Measurements from ENCODE around the gene SLC37A2.

DNA sequence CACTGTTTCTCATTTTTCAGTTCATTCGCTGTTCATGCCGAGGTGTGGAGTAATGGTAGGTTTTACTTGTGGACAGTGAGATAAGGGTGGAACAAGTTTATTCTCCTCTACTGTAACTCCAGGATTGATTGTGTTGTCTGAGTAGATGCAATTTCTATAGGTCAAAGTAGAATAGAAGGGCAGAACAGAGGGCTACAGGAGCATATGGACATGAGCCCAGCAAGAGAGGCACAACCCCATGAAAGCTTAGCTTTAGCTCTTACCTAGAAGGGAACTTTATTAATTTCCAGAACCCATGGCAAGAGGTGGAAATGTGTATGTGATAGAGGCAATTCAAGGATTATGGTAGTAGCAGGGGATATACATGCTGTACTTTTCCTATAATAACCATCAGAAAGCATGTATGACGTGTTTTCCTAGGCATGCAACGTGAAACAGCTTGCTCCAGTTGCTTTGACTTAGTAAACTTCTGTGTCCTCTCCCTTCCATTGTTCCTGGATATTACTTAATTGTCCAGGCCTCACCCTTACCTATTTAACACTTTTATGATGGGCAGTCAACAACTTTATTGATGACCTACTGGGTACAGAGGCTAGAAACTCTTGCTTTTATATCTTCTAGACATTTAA is 13.8 kb upstream of the SLC37A2 start:
- TF ChIP-seq, protein P1, sequence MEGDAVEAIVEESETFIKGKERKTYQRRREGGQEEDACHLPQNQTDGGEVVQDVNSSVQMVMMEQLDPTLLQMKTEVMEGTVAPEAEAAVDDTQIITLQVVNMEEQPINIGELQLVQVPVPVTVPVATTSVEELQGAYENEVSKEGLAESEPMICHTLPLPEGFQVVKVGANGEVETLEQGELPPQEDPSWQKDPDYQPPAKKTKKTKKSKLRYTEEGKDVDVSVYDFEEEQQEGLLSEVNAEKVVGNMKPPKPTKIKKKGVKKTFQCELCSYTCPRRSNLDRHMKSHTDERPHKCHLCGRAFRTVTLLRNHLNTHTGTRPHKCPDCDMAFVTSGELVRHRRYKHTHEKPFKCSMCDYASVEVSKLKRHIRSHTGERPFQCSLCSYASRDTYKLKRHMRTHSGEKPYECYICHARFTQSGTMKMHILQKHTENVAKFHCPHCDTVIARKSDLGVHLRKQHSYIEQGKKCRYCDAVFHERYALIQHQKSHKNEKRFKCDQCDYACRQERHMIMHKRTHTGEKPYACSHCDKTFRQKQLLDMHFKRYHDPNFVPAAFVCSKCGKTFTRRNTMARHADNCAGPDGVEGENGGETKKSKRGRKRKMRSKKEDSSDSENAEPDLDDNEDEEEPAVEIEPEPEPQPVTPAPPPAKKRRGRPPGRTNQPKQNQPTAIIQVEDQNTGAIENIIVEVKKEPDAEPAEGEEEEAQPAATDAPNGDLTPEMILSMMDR (IDR thresholded peaks at IDR 0.05), result no peak
- no peak for TF ChIP-seq EZH2 (IDR thresholded peaks at IDR 0.05)
